GM12872 (cell line): ENCODE data around the gene PHEX.

Experiments
- CTCF ChIP-seq: IDR thresholded peaks from 3 replicates; pipeline ENCODE4 v1.5.1; 2011; ENCODE audit warnings: low read depth, mild to moderate bottlenecking, low read length, moderate library complexity; ENCODE audit not compliant: insufficient read depth

The PHEX gene

GRCh38 chrX:22059775-22060174 is 27.6 kb downstream of the PHEX start:
- TF ChIP-seq CTCF = no peak

GRCh38 chrX:22060415-22061280 is 28.5 kb downstream of the PHEX start:
- no peak for TF ChIP-seq CTCF

GRCh38 chrX:22063284-22063683 is 31.2 kb downstream of the PHEX start:
- TF ChIP-seq CTCF = no peak

- no peak for TF ChIP-seq CTCF
These were observed 37.5 kb downstream of the PHEX start for GRCh38 chrX:22069586-22069985.

GRCh38 chrX:22073928-22074327 is 41.8 kb downstream of the PHEX start:
- TF ChIP-seq CTCF = no peak

GRCh38 chrX:22078117-22078516 is 46.0 kb downstream of the PHEX start:
- no peak for TF ChIP-seq CTCF

GRCh38 chrX:22081475-22082092 is 49.5 kb downstream of the PHEX start:
- peak; percentile 73 for TF ChIP-seq CTCF
